OCI-LY7 (cell line): Measurements from ENCODE around the gene ZNF101. TPM values are rescaled to one million over a fixed set of nuclear protein-coding genes. Genes with fewer than 3 reads are reported as not detected.

Experiments
- BruUV-seq: library from RNA; stranded (reverse); fragments of 400-500 nt; replicated peaks from 2 replicates; lab custom pipeline; 2021; lab: Mats Ljungman, UMichigan
- CTCF ChIA-PET: fragments of 300-600 bp; sonication (Branson Sonifier 250); formaldehyde crosslinking; loops from one replicate; lab custom pipeline; 2022; ENCODE audit warnings: antibody characterized with exemption; ENCODE audit not compliant: unreplicated experiment; lab: Charles Lee
- POLR2A ChIA-PET: fragments of 300-600 bp; sonication (Branson Sonifier 250); formaldehyde crosslinking; loops from one replicate; lab custom pipeline; 2022; ENCODE audit warnings: antibody characterized with exemption; lab: Charles Lee
- DNase-seq: peaks from one replicate; pipeline ENCODE4 v3.0.0-alpha.2; 2015; ENCODE audit warnings: low spot score
- H2AFZ ChIP-seq: fragments of 200-600 bp; sonication (generic), shearing (Covaris generic); 2 replicates; pipeline ENCODE4 v1.6.1; 2014; ENCODE audit warnings: mild to moderate bottlenecking, antibody characterized with exemption, low read length, moderate library complexity
- H3K27ac ChIP-seq: fragments of 200-600 bp; sonication (generic); 2 replicates; pipeline ENCODE4 v1.5.1; 2014; ENCODE audit warnings: mixed run types, low read depth, mild to moderate bottlenecking, moderate library complexity, low read length, inconsistent platforms; ENCODE audit not compliant: poor library complexity, severe bottlenecking
- H3K36me3 ChIP-seq: fragments of 200-600 bp; sonication (generic); 2 replicates; pipeline ENCODE4 v1.6.1; 2014; ENCODE audit warnings: mild to moderate bottlenecking, antibody characterized with exemption, low read length, moderate library complexity, mixed read lengths; ENCODE audit not compliant: insufficient read depth
- H3K4me1 ChIP-seq: fragments of 200-600 bp; sonication (generic); 2 replicates; pipeline ENCODE4 v1.5.1; 2014; ENCODE audit warnings: mild to moderate bottlenecking, low read length; ENCODE audit not compliant: insufficient read depth, poor library complexity, severe bottlenecking
- H3K4me2 ChIP-seq: fragments of 200-600 bp; sonication (generic); 2 replicates; pipeline ENCODE4 v1.6.1; 2014; ENCODE audit warnings: mild to moderate bottlenecking, low read length
- H3K4me3 ChIP-seq: fragments of 200-600 bp; sonication (generic); 2 replicates; pipeline ENCODE4 v1.5.1; 2014; ENCODE audit warnings: mild to moderate bottlenecking, low read depth, low read length; ENCODE audit not compliant: poor library complexity, severe bottlenecking
- H3K79me2 ChIP-seq: fragments of 200-600 bp; sonication (generic); 2 replicates; pipeline ENCODE4 v1.6.1; 2016; ENCODE audit warnings: low read depth, mild to moderate bottlenecking, low read length, moderate library complexity, mixed read lengths; ENCODE audit not compliant: insufficient read depth
- H3K9me2 ChIP-seq: fragments of 200-600 bp; sonication (generic); 2 replicates; pipeline ENCODE4 v1.6.1; 2016; ENCODE audit warnings: mild to moderate bottlenecking, low read length, mixed read lengths; ENCODE audit not compliant: insufficient read depth
- H3K9me3 ChIP-seq: fragments of 200-600 bp; sonication (generic); 2 replicates; pipeline ENCODE4 v1.6.1; 2014; ENCODE audit warnings: mild to moderate bottlenecking, mixed run types, low read length, mixed read lengths
- H4K20me1 ChIP-seq: fragments of 200-600 bp; sonication (generic); 2 replicates; pipeline ENCODE4 v1.6.1; 2014; ENCODE audit warnings: mild to moderate bottlenecking, antibody characterized with exemption, low read length, moderate library complexity, mixed read lengths; ENCODE audit not compliant: insufficient read depth
- EZH2phosphoT487 ChIP-seq: fragments of 200-600 bp; sonication (generic); IDR thresholded peaks from 2 replicates; pipeline ENCODE4 v1.6.1; 2018; ENCODE audit warnings: low read depth, borderline replicate concordance, mild to moderate bottlenecking, mixed run types, antibody characterized with exemption, low read length, moderate library complexity, mixed read lengths
- intact Hi-C: fragments of 100-400 bp; cut with micrococcal nuclease; formaldehyde crosslinking; loops from one replicate; pipeline ENCODE4 v1.10.0; 2022; ENCODE audit not compliant: unreplicated experiment
- total RNA-seq, 2 experiments: library from RNA; depleted of rRNA in 1 of 2; stranded (reverse); fragments of >200 nt in 1 of 2; shearing (Covaris generic) in 1 of 2; gene quantifications; 2 replicates each; pipeline ENCODE4 v1.2.3, GENCODE V29; 2014 to 2022
- TF ChIP-seq, protein P1 (sequence below): fragments of 200-600 bp; sonication (generic); conservative IDR thresholded peaks from 2 replicates; pipeline ENCODE4 v1.5.1; 2014; ENCODE audit warnings: mild to moderate bottlenecking, antibody characterized with exemption, low read length, moderate library complexity, mixed read lengths

The ZNF101 gene
- total RNA-seq, 2 experiments from 2014 or later: 66.6 to 83.8 TPM

DNA sequence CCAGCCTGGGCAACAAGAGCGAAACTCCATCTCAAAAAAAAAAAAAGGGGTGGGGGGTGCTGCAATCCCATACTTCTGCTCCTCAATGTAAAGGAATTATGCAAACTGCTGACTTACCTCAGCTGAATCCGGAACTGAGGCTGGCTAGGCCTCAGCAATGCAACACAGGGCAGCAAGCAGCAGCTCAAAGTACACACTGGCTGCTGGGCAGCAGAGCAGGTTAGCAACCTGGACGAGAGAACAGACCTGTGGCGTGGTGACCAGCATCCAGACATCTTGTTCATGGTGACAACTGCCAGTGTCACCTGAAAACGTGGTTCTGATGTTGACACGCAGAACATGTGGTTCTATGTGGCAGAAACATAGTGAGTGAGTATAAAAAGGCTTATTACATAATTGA is 36.2 kb downstream of the ZNF101 start:
- peaks cover 17% of the 10 kb centered on the region for H3K36me3 ChIP-seq
- no peak overlapping the region for H3K27ac ChIP-seq
- no peaks in the 10 kb centered on the region for H3K9me2 ChIP-seq
- H3K4me2 ChIP-seq: no peak overlapping the region
- no peak overlapping the region for H3K4me3 ChIP-seq
- ChIA-PET CTCF (no interaction called here), POLR2A (interaction anchor here (1.3 kb wide), 1 partner anchor 28 kb away, joined by 3 read pairs; the partner anchor contains the start of gene ZNF14)
- no peaks in the 10 kb centered on the region for H4K20me1 ChIP-seq
- intact Hi-C loops: no loop called here
- no peaks in the 10 kb centered on the region for H3K79me2 ChIP-seq
- H2AFZ ChIP-seq: no peak overlapping the region
- peaks cover 16% of the 10 kb centered on the region for H3K9me3 ChIP-seq
- no peak for DNase-seq
- BruUV-seq: no TSS peak
- H3K4me1 ChIP-seq: no peaks in the 10 kb centered on the region
- no peak for TF ChIP-seq EZH2phosphoT487

DNA sequence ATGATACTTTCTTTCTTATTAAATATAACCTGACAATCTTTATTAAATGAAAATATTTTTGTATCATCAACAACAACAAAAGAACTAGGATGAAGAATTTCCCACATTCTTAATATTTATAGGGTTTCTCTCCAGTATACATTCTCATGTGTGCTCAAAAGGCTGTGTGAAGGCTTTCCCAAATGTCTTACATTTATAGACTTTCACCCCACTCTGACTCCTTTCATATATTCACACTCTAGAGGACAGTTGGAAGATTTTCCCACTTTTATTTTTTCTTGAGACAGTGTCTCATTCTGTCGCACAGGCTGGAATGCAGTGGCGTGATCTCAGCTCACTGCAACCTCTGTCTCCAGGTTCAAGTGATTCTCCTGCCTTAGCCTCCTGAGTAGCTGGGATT is 41.9 kb downstream of the ZNF101 start:
- POLR2A ChIA-PET: interaction anchor here (0.5 kb wide), 1 partner anchor 39 kb away, joined by 3 read pairs; no protein-coding TSS in a partner anchor
- intact Hi-C loops: no loop called here

DNA sequence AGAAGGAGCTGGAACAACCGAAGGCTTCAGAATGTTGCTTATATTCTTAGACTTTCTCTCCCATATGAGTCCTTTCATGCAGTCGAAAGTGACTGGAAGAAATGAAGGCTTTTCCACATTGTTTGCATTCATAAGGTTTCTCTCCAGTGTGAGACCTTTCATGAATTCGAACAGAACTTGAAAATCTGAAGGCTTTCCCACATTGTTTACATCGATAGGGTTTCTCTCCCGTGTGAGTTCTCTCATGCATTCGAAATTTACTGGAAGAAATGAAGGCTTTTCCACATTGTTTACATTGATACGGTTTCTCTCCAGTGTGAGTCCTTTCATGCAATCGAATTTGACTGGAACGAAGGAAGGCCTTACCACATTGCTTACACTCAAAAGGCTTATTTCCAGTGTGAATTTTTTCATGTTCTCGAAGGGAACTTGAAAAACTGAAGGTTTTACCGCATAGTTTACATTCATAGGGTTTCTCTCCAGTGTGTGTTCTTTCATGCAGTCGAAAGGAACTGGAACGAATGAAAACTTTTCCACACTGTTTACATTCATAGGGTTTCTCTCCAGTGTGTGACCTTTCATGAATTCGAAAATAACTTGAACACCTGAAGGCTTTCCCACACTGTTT is 42.8 kb downstream of the ZNF101 start:
- H2AFZ ChIP-seq: no peak overlapping the region
- ChIA-PET POLR2A (no interaction called here), CTCF (no interaction called here)
- TF ChIP-seq EZH2phosphoT487: no peak
- TF ChIP-seq, protein P1, sequence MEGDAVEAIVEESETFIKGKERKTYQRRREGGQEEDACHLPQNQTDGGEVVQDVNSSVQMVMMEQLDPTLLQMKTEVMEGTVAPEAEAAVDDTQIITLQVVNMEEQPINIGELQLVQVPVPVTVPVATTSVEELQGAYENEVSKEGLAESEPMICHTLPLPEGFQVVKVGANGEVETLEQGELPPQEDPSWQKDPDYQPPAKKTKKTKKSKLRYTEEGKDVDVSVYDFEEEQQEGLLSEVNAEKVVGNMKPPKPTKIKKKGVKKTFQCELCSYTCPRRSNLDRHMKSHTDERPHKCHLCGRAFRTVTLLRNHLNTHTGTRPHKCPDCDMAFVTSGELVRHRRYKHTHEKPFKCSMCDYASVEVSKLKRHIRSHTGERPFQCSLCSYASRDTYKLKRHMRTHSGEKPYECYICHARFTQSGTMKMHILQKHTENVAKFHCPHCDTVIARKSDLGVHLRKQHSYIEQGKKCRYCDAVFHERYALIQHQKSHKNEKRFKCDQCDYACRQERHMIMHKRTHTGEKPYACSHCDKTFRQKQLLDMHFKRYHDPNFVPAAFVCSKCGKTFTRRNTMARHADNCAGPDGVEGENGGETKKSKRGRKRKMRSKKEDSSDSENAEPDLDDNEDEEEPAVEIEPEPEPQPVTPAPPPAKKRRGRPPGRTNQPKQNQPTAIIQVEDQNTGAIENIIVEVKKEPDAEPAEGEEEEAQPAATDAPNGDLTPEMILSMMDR: no peak
- no peaks in the 10 kb centered on the region for H3K4me1 ChIP-seq
- DNase-seq: no peak
- H3K27ac ChIP-seq: no peak overlapping the region
- peaks cover 83% of the 10 kb centered on the region for H3K36me3 ChIP-seq
- no peak overlapping the region for H3K4me3 ChIP-seq
- intact Hi-C loops: no loop called here
- H3K4me2 ChIP-seq: no peak overlapping the region
- peaks cover 3% of the 10 kb centered on the region; the same call in 1 of the 2 replicates for H3K79me2 ChIP-seq
- BruUV-seq: no TSS peak
- no peaks in the 10 kb centered on the region for H3K9me2 ChIP-seq
- H3K9me3 ChIP-seq: peaks cover 71% of the 10 kb centered on the region
- H4K20me1 ChIP-seq: no peaks in the 10 kb centered on the region

More for the DNA sequence above, 41.9 kb downstream of the ZNF101 start:
- H3K79me2 ChIP-seq: no peaks in the 10 kb centered on the region
- BruUV-seq: no TSS peak
- no peak overlapping the region for H3K27ac ChIP-seq
- H4K20me1 ChIP-seq: no peaks in the 10 kb centered on the region
- H3K36me3 ChIP-seq: peaks cover 74% of the 10 kb centered on the region
- CTCF ChIA-PET: no interaction called here
- no peak overlapping the region for H3K4me3 ChIP-seq
- H3K4me2 ChIP-seq: no peak overlapping the region
- no peak overlapping the region for H2AFZ ChIP-seq
- no peaks in the 10 kb centered on the region for H3K4me1 ChIP-seq
- no peak for TF ChIP-seq EZH2phosphoT487
- TF ChIP-seq, protein P1: no peak
- no peak for DNase-seq
- H3K9me3 ChIP-seq: peaks cover 63% of the 10 kb centered on the region
- H3K9me2 ChIP-seq: no peaks in the 10 kb centered on the region
